Endodermal cell (in vitro differentiated cells): Measurements from ENCODE around the gene NR6A1. TPM values are rescaled to one million over a fixed set of nuclear protein-coding genes. Genes with fewer than 3 reads are reported as not detected.

Experiments used
- DNase-seq: peaks from one replicate; pipeline ENCODE4 v3.0.0-alpha.2; 2017
- H3K27ac ChIP-seq: 2 replicates; pipeline ENCODE4 v1.5.1; 2013; ENCODE audit warnings: mild to moderate bottlenecking, low read depth, low read length, moderate library complexity
- H3K27me3 ChIP-seq: 2 replicates; pipeline ENCODE4 v1.6.1; 2013; ENCODE audit warnings: mild to moderate bottlenecking, low read length, moderate library complexity; ENCODE audit not compliant: insufficient read depth, control insufficient read depth, poor library complexity, severe bottlenecking
- H3K36me3 ChIP-seq: 2 replicates; pipeline ENCODE4 v1.7.0; 2013; ENCODE audit warnings: mild to moderate bottlenecking, low read length, moderate library complexity; ENCODE audit not compliant: control insufficient read depth, insufficient read depth
- H3K4me1 ChIP-seq: one replicate; pipeline ENCODE4 v1.7.0; 2013; ENCODE audit warnings: low read length; ENCODE audit not compliant: control insufficient read depth, insufficient read depth
- H3K4me3 ChIP-seq: 2 replicates; pipeline ENCODE4 v1.5.1; 2013; ENCODE audit warnings: mild to moderate bottlenecking, low read length, moderate library complexity
- H3K9ac ChIP-seq: 2 replicates; pipeline ENCODE4 v1.6.1; 2013; ENCODE audit warnings: mild to moderate bottlenecking, low read length, moderate library complexity; ENCODE audit not compliant: poor library complexity, severe bottlenecking; ENCODE audit errors: extremely low read depth
- H3K9me3 ChIP-seq: 2 replicates; pipeline ENCODE4 v1.6.1; 2013; ENCODE audit warnings: mild to moderate bottlenecking, low read length, moderate library complexity; ENCODE audit not compliant: control insufficient read depth
- H3K27ac Mint-ChIP-seq: 2 replicates; pipeline ENCODE4 v1.8.0; 2020; ENCODE audit warnings: mixed read lengths
- H3K27me3 Mint-ChIP-seq: 2 replicates; pipeline ENCODE4 v1.8.0; 2021; ENCODE audit warnings: mild to moderate bottlenecking, mixed read lengths; ENCODE audit not compliant: insufficient read depth
- H3K36me3 Mint-ChIP-seq: 2 replicates; pipeline ENCODE4 v1.8.0; 2020; ENCODE audit warnings: low read depth, mixed read lengths
- H3K4me1 Mint-ChIP-seq: 2 replicates; pipeline ENCODE4 v1.8.0; 2020; ENCODE audit warnings: mixed read lengths
- H3K4me3 Mint-ChIP-seq: 2 replicates; pipeline ENCODE4 v1.8.0; 2020; ENCODE audit warnings: mild to moderate bottlenecking, moderate library complexity, mixed read lengths
- H3K9me3 Mint-ChIP-seq: 2 replicates; pipeline ENCODE4 v1.8.0; 2020; ENCODE audit warnings: mild to moderate bottlenecking, mixed read lengths
- WGBS, 2 experiments: methylation state at CpG; one replicate each; pipeline versions ENCODE4 v1.1.5 to v1.1.7; 2013; ENCODE audit warnings: missing lambda C conversion rate in 2 of 2, mixed read lengths in 1 of 2; ENCODE audit not compliant: insufficient coverage in 1 of 2, insufficient read length in 1 of 2; 5-methylcytosine and 5-hydroxymethylcytosine counted together
- total RNA-seq, 2 donors: library from RNA; stranded (reverse); fragmentation: NEBNext Ultra II Directional in 1 of 2; extraction: Animal tissue kit (Norgen Biotek cat#: 25700) in 1 of 2; gene quantifications; 2 replicates in 1 of 2; 3 replicates in 1 of 2; pipeline ENCODE4 v1.2.1, GENCODE V29; 2021
- TF ChIP-seq, protein P1 (sequence below): fragments of 200-600 bp; sonication (generic); conservative IDR thresholded peaks from 2 replicates; pipeline ENCODE4 v1.5.0; 2021; ENCODE audit warnings: antibody characterized with exemption, mild to moderate bottlenecking

The NR6A1 gene
- total RNA-seq, 2 donors from 2014 or later: 168 to 206 TPM

GRCh38 chr9:124498040-124498439 lies 273.1 kb downstream of the NR6A1 start:
- Histone ChIP-seq H3K36me3 (no peaks in the 10 kb centered on the region), H3K27me3 (peaks cover 25% of the 10 kb centered on the region), H3K4me3 (no peak overlapping the region), H3K4me1 (no peaks in the 10 kb centered on the region), H3K27ac (no peak overlapping the region), H3K9me3 (no peaks in the 10 kb centered on the region), H3K9ac (no peak overlapping the region)
- TF ChIP-seq, protein P1, sequence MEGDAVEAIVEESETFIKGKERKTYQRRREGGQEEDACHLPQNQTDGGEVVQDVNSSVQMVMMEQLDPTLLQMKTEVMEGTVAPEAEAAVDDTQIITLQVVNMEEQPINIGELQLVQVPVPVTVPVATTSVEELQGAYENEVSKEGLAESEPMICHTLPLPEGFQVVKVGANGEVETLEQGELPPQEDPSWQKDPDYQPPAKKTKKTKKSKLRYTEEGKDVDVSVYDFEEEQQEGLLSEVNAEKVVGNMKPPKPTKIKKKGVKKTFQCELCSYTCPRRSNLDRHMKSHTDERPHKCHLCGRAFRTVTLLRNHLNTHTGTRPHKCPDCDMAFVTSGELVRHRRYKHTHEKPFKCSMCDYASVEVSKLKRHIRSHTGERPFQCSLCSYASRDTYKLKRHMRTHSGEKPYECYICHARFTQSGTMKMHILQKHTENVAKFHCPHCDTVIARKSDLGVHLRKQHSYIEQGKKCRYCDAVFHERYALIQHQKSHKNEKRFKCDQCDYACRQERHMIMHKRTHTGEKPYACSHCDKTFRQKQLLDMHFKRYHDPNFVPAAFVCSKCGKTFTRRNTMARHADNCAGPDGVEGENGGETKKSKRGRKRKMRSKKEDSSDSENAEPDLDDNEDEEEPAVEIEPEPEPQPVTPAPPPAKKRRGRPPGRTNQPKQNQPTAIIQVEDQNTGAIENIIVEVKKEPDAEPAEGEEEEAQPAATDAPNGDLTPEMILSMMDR: no peak
- no peaks in the 10 kb centered on the region for H3K4me1 Mint-ChIP-seq
- H3K9me3 Mint-ChIP-seq: peaks cover under 1% of the 10 kb centered on the region
- no peak overlapping the region for H3K4me3 Mint-ChIP-seq
- DNase-seq: no peak
- H3K27ac Mint-ChIP-seq: no peak overlapping the region
- no peaks in the 10 kb centered on the region for H3K36me3 Mint-ChIP-seq
- 83 to 84% methylated on average over 6 of the region's 6 CpGs for WGBS, 2 experiments
- peaks cover 40% of the 10 kb centered on the region for H3K27me3 Mint-ChIP-seq

- Histone ChIP-seq H3K36me3 (no peaks in the 10 kb centered on the region), H3K27me3 (peaks cover 19% of the 10 kb centered on the region), H3K27ac (no peak overlapping the region), H3K9ac (no peak overlapping the region), H3K9me3 (no peaks in the 10 kb centered on the region), H3K4me3 (no peak overlapping the region), H3K4me1 (no peaks in the 10 kb centered on the region)
- 92% methylated on average over 6 to 8 of the region's 8 CpGs for WGBS, 2 experiments
- DNase-seq: no peak
- Mint-ChIP-seq H3K36me3 (no peaks in the 10 kb centered on the region), H3K4me1 (no peaks in the 10 kb centered on the region), H3K4me3 (no peak overlapping the region), H3K9me3 (no peaks in the 10 kb centered on the region), H3K27me3 (peaks cover 34% of the 10 kb centered on the region), H3K27ac (no peak overlapping the region)
- TF ChIP-seq, protein P1: no peak
Measured at GRCh38 chr9:124497441-124497840, 273.7 kb downstream of the NR6A1 start.

GRCh38 chr9:124496463-124496862 lies 274.6 kb downstream of the NR6A1 start:
- H3K27me3 Mint-ChIP-seq: peaks cover 25% of the 10 kb centered on the region
- H3K9ac ChIP-seq: no peak overlapping the region
- H3K27ac ChIP-seq: no peak overlapping the region
- no peak overlapping the region for H3K27ac Mint-ChIP-seq
- H3K4me1 Mint-ChIP-seq: no peaks in the 10 kb centered on the region
- peaks cover 9% of the 10 kb centered on the region for H3K27me3 ChIP-seq
- no peaks in the 10 kb centered on the region for H3K36me3 Mint-ChIP-seq
- H3K9me3 Mint-ChIP-seq: no peaks in the 10 kb centered on the region
- no peak for DNase-seq
- H3K4me3 ChIP-seq: no peak overlapping the region
- no peak overlapping the region for H3K4me3 Mint-ChIP-seq
- no peaks in the 10 kb centered on the region for H3K36me3 ChIP-seq
- WGBS, 2 experiments: 90% methylated on average over 13 to 15 of the region's 15 CpGs
- H3K9me3 ChIP-seq: no peaks in the 10 kb centered on the region
- no peaks in the 10 kb centered on the region for H3K4me1 ChIP-seq
- TF ChIP-seq, protein P1: no peak
